Calu3 (cell line): ENCODE measurements around the gene AHNAK. TPM values are rescaled to one million over a fixed set of nuclear protein-coding genes. Genes with fewer than 3 reads are reported as not detected.

Source experiments
- BruUV-seq: library from RNA; stranded (reverse); fragments of 400-500 nt; replicated peaks from 2 replicates; lab custom pipeline; 2021; lab: Mats Ljungman, UMichigan
- CTCF ChIA-PET: fragments of 300-600 bp; sonication (Branson Sonifier 250); formaldehyde crosslinking; loops from one replicate; lab custom pipeline; 2022; ENCODE audit warnings: antibody characterized with exemption; lab: Charles Lee
- DNase-seq: peaks from one replicate; pipeline ENCODE4 v3.0.0; 2022
- H3K27ac Mint-ChIP-seq: one replicate; pipeline ENCODE4 v1.8.0; 2022; ENCODE audit warnings: mixed read lengths; ENCODE audit not compliant: unreplicated experiment
- H3K27me3 Mint-ChIP-seq: one replicate; pipeline ENCODE4 v1.8.0; 2022; ENCODE audit warnings: mixed read lengths; ENCODE audit not compliant: unreplicated experiment
- H3K36me3 Mint-ChIP-seq: one replicate; pipeline ENCODE4 v1.8.0; 2022; ENCODE audit warnings: mild to moderate bottlenecking, moderate library complexity, mixed read lengths; ENCODE audit not compliant: insufficient read depth, unreplicated experiment
- H3K4me1 Mint-ChIP-seq: one replicate; pipeline ENCODE4 v1.8.0; 2022; ENCODE audit warnings: mild to moderate bottlenecking, low read depth, mixed read lengths; ENCODE audit not compliant: unreplicated experiment
- H3K4me3 Mint-ChIP-seq: one replicate; pipeline ENCODE4 v1.8.0; 2022; ENCODE audit warnings: mild to moderate bottlenecking, low read depth, moderate library complexity, mixed read lengths; ENCODE audit not compliant: unreplicated experiment
- H3K9me3 Mint-ChIP-seq: one replicate; pipeline ENCODE4 v1.8.0; 2022; ENCODE audit warnings: low read depth, mixed read lengths; ENCODE audit not compliant: unreplicated experiment
- intact Hi-C: fragments of 100-400 bp; cut with micrococcal nuclease; formaldehyde crosslinking; loops from one replicate; pipeline ENCODE4 v1.10.0; 2022; ENCODE audit not compliant: unreplicated experiment
- total RNA-seq: library from RNA; stranded (reverse); gene quantifications from 2 replicates; pipeline ENCODE4 v1.2.3, GENCODE V29; 2022
- TF ChIP-seq, protein P1 (sequence below): fragments of 200-600 bp; IDR thresholded peaks from one replicate; pipeline ENCODE4 v1.8.0; 2022; ENCODE audit warnings: antibody characterized with exemption; ENCODE audit not compliant: unreplicated experiment

Gene AHNAK
- total RNA-seq, 1 experiment from 2014 or later: 246 TPM

- Mint-ChIP-seq H3K27me3 (no peaks in the 10 kb centered on the region), H3K9me3 (no peaks in the 10 kb centered on the region), H3K27ac (no peak overlapping the region), H3K4me3 (no peak overlapping the region), H3K4me1 (peaks cover 20% of the 10 kb centered on the region), H3K36me3 (peaks cover 87% of the 10 kb centered on the region)
- no peak for DNase-seq
- no TSS peak for BruUV-seq
- intact Hi-C loops: no loop called here
- TF ChIP-seq, protein P1, sequence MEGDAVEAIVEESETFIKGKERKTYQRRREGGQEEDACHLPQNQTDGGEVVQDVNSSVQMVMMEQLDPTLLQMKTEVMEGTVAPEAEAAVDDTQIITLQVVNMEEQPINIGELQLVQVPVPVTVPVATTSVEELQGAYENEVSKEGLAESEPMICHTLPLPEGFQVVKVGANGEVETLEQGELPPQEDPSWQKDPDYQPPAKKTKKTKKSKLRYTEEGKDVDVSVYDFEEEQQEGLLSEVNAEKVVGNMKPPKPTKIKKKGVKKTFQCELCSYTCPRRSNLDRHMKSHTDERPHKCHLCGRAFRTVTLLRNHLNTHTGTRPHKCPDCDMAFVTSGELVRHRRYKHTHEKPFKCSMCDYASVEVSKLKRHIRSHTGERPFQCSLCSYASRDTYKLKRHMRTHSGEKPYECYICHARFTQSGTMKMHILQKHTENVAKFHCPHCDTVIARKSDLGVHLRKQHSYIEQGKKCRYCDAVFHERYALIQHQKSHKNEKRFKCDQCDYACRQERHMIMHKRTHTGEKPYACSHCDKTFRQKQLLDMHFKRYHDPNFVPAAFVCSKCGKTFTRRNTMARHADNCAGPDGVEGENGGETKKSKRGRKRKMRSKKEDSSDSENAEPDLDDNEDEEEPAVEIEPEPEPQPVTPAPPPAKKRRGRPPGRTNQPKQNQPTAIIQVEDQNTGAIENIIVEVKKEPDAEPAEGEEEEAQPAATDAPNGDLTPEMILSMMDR: no peak
- CTCF ChIA-PET: no interaction called here
These were observed 11.6 kb downstream of the AHNAK start for GRCh38 chr11:62534779-62535545.

GRCh38 chr11:62532096-62532495 is 14.5 kb downstream of the AHNAK start:
- H3K27ac Mint-ChIP-seq: no peak overlapping the region
- DNase-seq: no peak
- TF ChIP-seq, protein P1: no peak
- H3K4me1 Mint-ChIP-seq: peaks cover 8% of the 10 kb centered on the region
- CTCF ChIA-PET: interaction anchor here (0.7 kb wide), 1 partner anchor 154 kb away, joined by 3 read pairs; no protein-coding TSS in a partner anchor
- peaks cover 89% of the 10 kb centered on the region for H3K36me3 Mint-ChIP-seq
- H3K4me3 Mint-ChIP-seq: no peak overlapping the region
- no peaks in the 10 kb centered on the region for H3K9me3 Mint-ChIP-seq
- H3K27me3 Mint-ChIP-seq: no peaks in the 10 kb centered on the region
- no TSS peak for BruUV-seq
- intact Hi-C loops: no loop called here

DNA sequence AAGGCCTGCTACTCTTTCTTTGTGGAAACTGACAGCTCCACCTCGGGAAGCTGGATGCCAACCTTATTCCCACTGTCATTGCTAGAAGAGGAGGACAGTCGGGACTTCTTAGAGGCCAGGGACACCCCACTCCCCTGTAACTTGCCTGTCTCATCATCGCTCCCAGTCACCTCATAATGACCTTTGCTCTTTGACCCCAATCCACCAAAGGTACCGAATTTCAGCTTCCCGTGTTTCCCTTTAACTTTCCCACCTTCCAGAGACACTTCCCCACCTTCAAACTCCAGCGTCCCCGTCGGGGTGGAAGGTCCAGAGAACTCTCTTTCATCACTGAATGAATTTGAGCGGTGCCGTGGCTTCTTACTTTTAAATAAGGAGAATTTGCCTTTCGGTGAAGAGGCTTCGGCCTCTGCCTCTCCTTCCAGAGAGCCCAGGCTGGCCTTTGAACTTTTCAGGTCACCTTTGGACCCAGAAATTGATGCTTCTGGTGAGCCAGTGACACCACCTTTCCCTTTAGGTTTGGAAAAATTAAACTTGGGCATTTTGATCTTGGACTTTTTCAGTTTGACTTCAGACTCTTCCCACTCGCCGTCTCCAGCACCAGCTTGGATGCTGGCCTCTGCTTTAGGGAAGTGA is 29.8 kb downstream of the AHNAK start:
- H3K9me3 Mint-ChIP-seq: no peaks in the 10 kb centered on the region
- no peak for DNase-seq
- H3K4me3 Mint-ChIP-seq: no peak overlapping the region
- CTCF ChIA-PET: interaction anchor here (1.0 kb wide), 1 partner anchor 93 kb away, joined by 4 read pairs; no protein-coding TSS in a partner anchor
- H3K4me1 Mint-ChIP-seq: peaks cover 7% of the 10 kb centered on the region
- TSS peak; percentile 8 for BruUV-seq
- H3K27me3 Mint-ChIP-seq: no peaks in the 10 kb centered on the region
- H3K27ac Mint-ChIP-seq: no peak overlapping the region
- intact Hi-C loops: no loop called here
- peaks cover 46% of the 10 kb centered on the region for H3K36me3 Mint-ChIP-seq
- TF ChIP-seq, protein P1: no peak

DNA sequence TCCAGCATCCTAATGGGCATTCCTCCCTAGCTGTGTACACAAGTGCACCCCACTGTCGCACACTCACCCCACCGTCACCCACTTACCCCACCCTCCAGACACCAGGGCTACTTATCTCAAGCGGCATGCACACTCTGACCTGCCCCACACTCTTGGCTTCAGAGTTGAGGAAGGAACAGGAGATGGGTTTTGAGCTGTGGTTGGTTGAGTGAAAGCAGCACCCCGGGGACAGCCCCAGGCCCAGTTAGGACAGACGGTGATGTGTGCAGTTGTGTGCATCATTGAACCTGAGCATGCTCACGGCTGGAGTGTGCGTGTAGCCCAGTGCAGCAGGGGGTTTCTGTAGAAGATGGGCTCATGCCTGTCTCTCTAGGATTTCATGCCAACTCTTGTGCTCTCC is 32.5 kb downstream of the AHNAK start:
- Mint-ChIP-seq H3K27ac (no peak overlapping the region), H3K27me3 (no peaks in the 10 kb centered on the region), H3K9me3 (no peaks in the 10 kb centered on the region), H3K36me3 (peaks cover 34% of the 10 kb centered on the region), H3K4me1 (peaks cover 7% of the 10 kb centered on the region), H3K4me3 (no peak overlapping the region)
- TF ChIP-seq, protein P1: no peak
- intact Hi-C loops: no loop called here
- no TSS peak for BruUV-seq
- CTCF ChIA-PET: interaction anchor here (0.9 to 1.5 kb wide), 2 partner anchors 46 to 89 kb away, joined by 3 to 6 read pairs; no protein-coding TSS in a partner anchor
- no peak for DNase-seq
